RWPE1 (cell line): ENCODE results near the gene COL5A1.

Source experiments
- CTCF ChIA-PET: fragments of 350-600 bp; sonication (Branson Sonifier 250); formaldehyde crosslinking; extraction: SDS; loops from one replicate; lab custom pipeline; 2021; lab: Yijun Ruan, JAX
- POLR2A ChIA-PET: fragments of 400-600 bp; formaldehyde crosslinking; extraction: SDS; loops from one replicate; lab custom pipeline; 2020; ENCODE audit warnings: antibody characterized with exemption; ENCODE audit not compliant: low non-redundant PET; lab: Yijun Ruan, JAX
- DNase-seq: peaks from one replicate; pipeline ENCODE4 v3.0.0; 2012; ENCODE audit warnings: low spot score
- H3K27ac ChIP-seq: fragments of 450-650 bp; 2 replicates; pipeline ENCODE4 v1.5.1; 2017
- CTCF ChIP-seq: fragments of 450-650 bp; conservative IDR thresholded peaks from 2 replicates; pipeline ENCODE4 v1.5.1; 2017; ENCODE audit warnings: low read depth, mild to moderate bottlenecking

COL5A1 gene

GRCh38 chr9:134601764-134602163, 39.8 kb upstream of the COL5A1 start:
- TF ChIP-seq CTCF: no peak
- POLR2A ChIA-PET: no interaction called here
- no peak for DNase-seq
- peak overlapping the region; percentile 65; the same call in 1 of the 2 replicates for H3K27ac ChIP-seq
- CTCF ChIA-PET: interaction anchor here (0.7 to 1.0 kb wide), 2 partner anchors 19 to 152 kb away, joined by 3 to 5 read pairs; no protein-coding TSS in a partner anchor

- DNase-seq: peak; percentile 34
- no peak for TF ChIP-seq CTCF
- ChIA-PET CTCF (interaction anchor here (0.6 to 0.7 kb wide), 4 partner anchors 15 to 992 kb away, joined by 3 to 5 read pairs (median 4); no protein-coding TSS in a partner anchor), POLR2A (no interaction called here)
- peak overlapping the region; percentile 65 for H3K27ac ChIP-seq
Observed at GRCh38 chr9:134602547-134603362, 38.8 kb upstream of the COL5A1 start.

- DNase-seq: no peak
- TF ChIP-seq CTCF: no peak
- ChIA-PET CTCF (interaction anchor here (0.7 kb wide), 2 partner anchors 34 to 396 kb away, joined by 3 to 6 read pairs; no protein-coding TSS in a partner anchor), POLR2A (no interaction called here)
- H3K27ac ChIP-seq: no peak overlapping the region
Observed at GRCh38 chr9:134604834-134605233, 36.8 kb upstream of the COL5A1 start.

- no peak for DNase-seq
- ChIA-PET CTCF (no interaction called here), POLR2A (no interaction called here)
- TF ChIP-seq CTCF: no peak
- no peak overlapping the region for H3K27ac ChIP-seq
Observed at GRCh38 chr9:134605351-134605965, 36.1 kb upstream of the COL5A1 start.

- CTCF ChIA-PET: no interaction called here
- H3K27ac ChIP-seq: no peak overlapping the region
- no peak for DNase-seq
- no peak for TF ChIP-seq CTCF
- POLR2A ChIA-PET: no interaction called here
Observed at GRCh38 chr9:134605966-134606357, 35.6 kb upstream of the COL5A1 start.

- no peak overlapping the region for H3K27ac ChIP-seq
- ChIA-PET POLR2A (no interaction called here), CTCF (interaction anchor here (0.7 kb wide), 1 partner anchor 11 kb away, joined by 4 read pairs; no protein-coding TSS in a partner anchor)
- DNase-seq: no peak
- TF ChIP-seq CTCF: no peak
Observed at GRCh38 chr9:134606951-134607731, 34.5 kb upstream of the COL5A1 start.
